Ovary (tissue), 9 donors: ENCODE measurements around the gene ZMYM2. TPM values are rescaled to one million over a fixed set of nuclear protein-coding genes. Genes with fewer than 3 reads are reported as not detected.

Experiments used
- DNase-seq, 5 donors: peaks; one replicate each; pipeline ENCODE4 v3.0.0-alpha.2; 2019 to 2020
- H3K27ac ChIP-seq, 2 donors: fragments of 200-600 bp; one replicate each; pipeline versions ENCODE4 v1.5.1 to v1.8.0; 2019 to 2022
- H3K27me3 ChIP-seq: fragments of 200-600 bp; one replicate; pipeline ENCODE4 v1.8.0; 2022
- H3K36me3 ChIP-seq: fragments of 200-600 bp; sonication (generic); one replicate; pipeline ENCODE4 v1.5.1; 2019
- H3K4me1 ChIP-seq: one replicate; pipeline ENCODE4 v1.8.1; 2013; ENCODE audit warnings: mild to moderate bottlenecking, moderate library complexity; ENCODE audit not compliant: insufficient read depth
- H3K4me3 ChIP-seq: fragments of 200-600 bp; sonication (generic); one replicate; pipeline ENCODE4 v1.5.1; 2017
- H3K9me3 ChIP-seq, 2 donors: fragments of 200-600 bp in 1 of 2; sonication (generic) in 1 of 2; one replicate each; pipeline versions ENCODE4 v1.5.1 to v1.8.1; 2013 to 2019; ENCODE audit warnings: mild to moderate bottlenecking in 1 of 2, moderate library complexity in 1 of 2
- CTCF ChIP-seq, 3 donors: fragments of 450-650 bp in 2 of 3; fragments of 200-600 bp in 1 of 3; IDR thresholded peaks; one replicate each; pipeline versions ENCODE4 v1.5.1 to v1.8.0; 2016 to 2022; ENCODE audit warnings: antibody characterized with exemption in 3 of 3, mild to moderate bottlenecking in 1 of 3
- EP300 ChIP-seq: sonication (generic); formaldehyde crosslinking; IDR thresholded peaks from one replicate; pipeline ENCODE4 v1.6.1; 2017; ENCODE audit warnings: antibody characterized with exemption
- POLR2A ChIP-seq: fragments of 450-650 bp; IDR thresholded peaks from one replicate; pipeline ENCODE4 v1.6.1; 2017; ENCODE audit warnings: antibody characterized with exemption, mild to moderate bottlenecking, moderate library complexity
- WGBS, 3 donors: extraction: QIAGEN DNeasy Blood & Tissue Kit in 1 of 3; methylation state at CpG; one replicate each; pipeline versions ENCODE4 v1.1.5 to v1.1.7; 2013 to 2017; 5-methylcytosine and 5-hydroxymethylcytosine counted together
- intact Hi-C, 4 donors: fragments of 100-400 bp; cut with DNase I; formaldehyde crosslinking; loops; one replicate each; pipeline versions ENCODE4 v1.11.0 to v1.15.1; 2022 to 2023
- polyA plus RNA-seq, 2 donors: library from polyadenylated mRNA; stranded (reverse); fragments of 200-250 nt in 1 of 2; fragments of 350-450 nt in 1 of 2; fragmentation: Illumina TruSeq in 1 of 2; extraction: RNeasy Lipid Tissue Mini Kit (QIAGEN cat#74804) in 1 of 2; gene quantifications; one replicate each; pipeline ENCODE4 v1.2.3, GENCODE V29; 2013 to 2014
- total RNA-seq, 7 donors: library from RNA; depleted of rRNA in 2 of 7; stranded (reverse); fragments of >200 nt in 2 of 7; fragmentation: NEBNext Ultra II Directional in 3 of 7; extraction: Animal tissue kit (Norgen Biotek cat#: 25700) in 3 of 7; gene quantifications; one replicate each; pipeline versions ENCODE4 v1.1.0 to v1.2.4, GENCODE V29; 2016 to 2023
- donor health status: DM: no; HTN: no; CAD: no; lungs with moderate emphysema.
- donor health status: DM: no; HTN: no; CAD: no.
- donor health status: Bipolar disorder and iron deficiency.
- donor health status: DM: yes; HTN: yes; CAD: no.
- donor health status: DM: no; HTN: no; CAD: no.
- donor health status: DM: yes; HTN: yes; CAD: no.

The ZMYM2 gene
- total and polyA plus RNA-seq, 9 donors, result 17.2 to 97.6 (median 69.6) TPM

- DNase-seq, result no peak
- H3K36me3 ChIP-seq, result no peaks in the 10 kb centered on the region
- TF ChIP-seq POLR2A (no peak), EP300 (no peak), CTCF (IDR thresholded peaks at IDR 0.05) (no peak)
- no peaks in the 10 kb centered on the region for H3K27me3 ChIP-seq
- H3K9me3 ChIP-seq, result no peaks in the 10 kb centered on the region
- H3K27ac ChIP-seq, result no peak overlapping the region
- intact Hi-C loops, result no loop called here
- no peak overlapping the region for H3K4me3 ChIP-seq
- 91 to 99% (median 96%) methylated on average over 2 of the region's 2 CpGs for WGBS, 3 donors
- H3K4me1 ChIP-seq, result no peaks in the 10 kb centered on the region
Measured at GRCh38 chr13:20054586-20054985, 96.1 kb downstream of the ZMYM2 start.

GRCh38 chr13:20057214-20057613, 98.7 kb downstream of the ZMYM2 start:
- Histone ChIP-seq H3K4me3 (no peak overlapping the region), H3K36me3 (no peaks in the 10 kb centered on the region), H3K4me1 (no peaks in the 10 kb centered on the region), H3K27me3 (no peaks in the 10 kb centered on the region), H3K9me3 (no peaks in the 10 kb centered on the region), H3K27ac (no peak overlapping the region)
- no peak for TF ChIP-seq EP300
- no peak for TF ChIP-seq POLR2A
- no peak for TF ChIP-seq CTCF (IDR thresholded peaks at IDR 0.05)
- intact Hi-C loops, result no loop called here
- WGBS, 3 donors, result 95 to 96% (median 96%) methylated on average over 7 of the region's 7 CpGs
- DNase-seq, result no peak

- no peak for TF ChIP-seq EP300
- TF ChIP-seq CTCF (IDR thresholded peaks at IDR 0.05), result no peak
- no peak for TF ChIP-seq POLR2A
- H3K36me3 ChIP-seq, result no peaks in the 10 kb centered on the region
- H3K4me3 ChIP-seq, result no peak overlapping the region
- no peak for DNase-seq
- intact Hi-C loops, result no loop called here
- H3K4me1 ChIP-seq, result no peaks in the 10 kb centered on the region
- H3K27ac ChIP-seq, result no peak overlapping the region
- H3K9me3 ChIP-seq, result no peaks in the 10 kb centered on the region
- no peaks in the 10 kb centered on the region for H3K27me3 ChIP-seq
- 56 to 88% (median 66%) methylated on average over 1 of the region's 1 CpG for WGBS, 3 donors
Measured at GRCh38 chr13:20057963-20058362, 99.4 kb downstream of the ZMYM2 start.

GRCh38 chr13:20058476-20058875, 99.9 kb downstream of the ZMYM2 start:
- intact Hi-C loops, result no loop called here
- TF ChIP-seq EP300 (no peak), CTCF (IDR thresholded peaks at IDR 0.05) (no peak), POLR2A (no peak)
- H3K27me3 ChIP-seq, result no peaks in the 10 kb centered on the region
- WGBS, 3 donors, result 93 to 100% (median 97%) methylated on average over 1 of the region's 1 CpG
- no peaks in the 10 kb centered on the region for H3K36me3 ChIP-seq
- no peak overlapping the region for H3K4me3 ChIP-seq
- no peak overlapping the region for H3K27ac ChIP-seq
- H3K4me1 ChIP-seq, result no peaks in the 10 kb centered on the region
- no peak for DNase-seq
- no peaks in the 10 kb centered on the region for H3K9me3 ChIP-seq

- intact Hi-C loops, result no loop called here
- Histone ChIP-seq H3K9me3 (no peaks in the 10 kb centered on the region), H3K4me1 (no peaks in the 10 kb centered on the region), H3K4me3 (no peak overlapping the region), H3K27ac (no peak overlapping the region), H3K36me3 (no peaks in the 10 kb centered on the region), H3K27me3 (no peaks in the 10 kb centered on the region)
- WGBS, 3 donors, result 91 to 100% (median 96%) methylated on average over 1 of the region's 1 CpG
- no peak for DNase-seq
- no peak for TF ChIP-seq POLR2A
Measured at GRCh38 chr13:20064128-20064527, 105.6 kb downstream of the ZMYM2 start.
